ENCODE data around the gene P2RY14.

P2RY14 gene

GRCh38 chr3:151218136-151218535 lies 60.2 kb downstream of the P2RY14 start:
- no peak for DNase-seq (ENCODE audit: extremely low read depth in 1 of 2, low read depth in 1 of 2)

DNA sequence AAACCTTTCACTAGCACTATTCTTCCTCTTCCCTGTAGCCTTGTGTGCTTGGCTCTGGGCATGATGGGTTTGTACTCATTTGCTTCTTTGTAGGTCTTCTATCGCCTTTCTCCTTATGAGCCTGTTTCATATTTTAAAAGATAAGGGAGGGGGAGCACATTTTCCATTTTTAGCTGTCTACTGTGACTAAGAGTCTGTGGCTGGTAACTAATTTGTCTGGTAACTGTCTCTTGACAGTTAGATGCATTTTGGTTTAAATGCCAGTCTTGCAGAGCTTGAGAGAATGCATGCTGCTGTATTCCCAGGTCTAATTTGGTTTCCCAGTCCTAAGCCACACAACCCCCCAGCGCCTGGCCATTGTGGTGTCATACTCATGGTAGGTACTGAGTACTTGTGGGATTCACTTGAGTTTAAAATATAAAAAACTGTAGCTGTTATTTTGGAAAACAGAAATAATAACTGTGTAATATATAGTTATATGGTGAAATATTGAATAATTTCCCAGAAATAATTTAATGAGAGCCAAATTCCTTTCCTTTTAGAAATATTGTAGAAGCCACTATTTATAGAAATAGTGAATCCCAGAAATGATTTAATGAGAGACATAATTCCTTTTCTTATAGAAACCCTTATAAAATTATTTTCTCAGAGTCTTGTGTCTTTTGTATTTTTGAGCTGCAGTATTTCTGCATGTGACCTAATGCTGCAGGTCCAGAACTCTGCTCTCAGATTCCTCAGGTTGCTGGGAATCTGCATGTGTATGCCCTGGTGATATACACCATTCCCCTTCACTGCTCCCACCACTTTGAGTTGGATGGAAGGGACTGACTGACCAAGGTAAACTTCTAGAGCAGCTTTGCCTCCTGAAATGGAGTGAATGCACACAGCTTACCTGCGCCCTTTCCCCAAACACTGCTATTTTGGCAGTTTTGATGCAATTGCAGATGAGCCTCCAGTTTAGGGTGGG lies 61.4 kb downstream of the P2RY14 start:
- DNase-seq (ENCODE audit: extremely low read depth in 1 of 2, low read depth in 1 of 2): no peak

DNA sequence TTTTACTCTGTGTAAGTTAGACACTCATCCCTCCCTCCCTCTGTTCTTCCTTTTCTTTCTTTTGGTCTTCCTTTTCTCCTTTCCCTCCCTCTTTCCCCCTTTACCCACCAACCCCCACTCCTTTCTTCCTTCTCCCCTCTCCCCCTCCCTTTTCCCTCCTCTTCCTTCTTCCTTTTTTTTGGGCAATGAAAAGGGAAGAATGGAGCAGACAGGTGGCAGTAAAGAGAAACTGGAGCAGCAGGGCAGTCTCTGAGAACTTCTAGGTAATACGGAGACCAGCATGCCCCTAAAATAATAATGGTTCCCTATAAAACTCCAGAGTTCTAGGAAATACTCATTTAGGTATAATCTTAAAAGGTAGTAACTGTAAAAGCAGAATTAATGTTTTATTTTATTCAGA lies 63.9 kb downstream of the P2RY14 start:
- DNase-seq (ENCODE audit: extremely low read depth in 1 of 2, low read depth in 1 of 2): no peak

GRCh38 chr3:151213881-151214280 lies 64.5 kb downstream of the P2RY14 start:
- no peak for DNase-seq (ENCODE audit: extremely low read depth in 1 of 2, low read depth in 1 of 2)

- DNase-seq (ENCODE audit: extremely low read depth in 1 of 2, low read depth in 1 of 2): no peak
These were observed 65.2 kb downstream of the P2RY14 start for GRCh38 chr3:151213151-151213550.

DNA sequence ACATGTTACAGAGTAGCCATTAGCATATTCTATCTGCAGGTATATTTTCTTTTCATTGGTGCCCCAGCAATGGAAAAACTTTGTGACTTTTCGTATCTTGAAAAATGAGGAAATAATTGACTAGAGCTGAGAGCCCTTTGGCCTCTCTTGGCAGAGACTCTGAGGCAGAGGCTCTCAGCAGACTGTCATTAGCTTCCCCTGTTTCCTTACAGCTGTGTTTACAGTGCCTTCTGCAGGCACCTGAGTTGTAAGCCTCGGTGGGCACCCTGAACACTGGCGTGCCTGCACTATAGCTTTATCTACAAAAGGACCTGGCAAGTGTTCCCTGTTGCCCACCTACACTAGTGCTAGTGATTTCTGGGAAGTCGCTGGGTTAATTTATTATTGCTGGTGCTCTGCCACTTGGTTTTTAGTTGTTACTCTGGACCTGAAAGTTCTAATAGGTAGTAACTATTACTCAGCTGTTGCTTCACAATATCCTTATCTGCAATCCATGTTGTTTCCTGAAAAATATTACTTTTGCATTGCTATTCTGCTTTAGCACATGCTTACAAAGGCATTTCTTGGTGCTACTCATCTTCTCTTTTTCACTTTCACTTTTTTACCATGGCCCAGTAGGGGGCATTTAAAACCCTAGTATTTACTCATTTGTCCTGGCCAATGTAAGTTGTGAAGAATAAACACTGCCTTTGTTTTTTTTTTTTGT lies 67.5 kb downstream of the P2RY14 start:
- no peak for DNase-seq (ENCODE audit: extremely low read depth in 1 of 2, low read depth in 1 of 2)

GRCh38 chr3:151209654-151210053 lies 68.7 kb downstream of the P2RY14 start:
- no peak for DNase-seq (ENCODE audit: extremely low read depth in 1 of 2, low read depth in 1 of 2)

GRCh38 chr3:151206201-151206600 lies 72.1 kb downstream of the P2RY14 start:
- DNase-seq (ENCODE audit: extremely low read depth in 1 of 2, low read depth in 1 of 2): no peak

DNA sequence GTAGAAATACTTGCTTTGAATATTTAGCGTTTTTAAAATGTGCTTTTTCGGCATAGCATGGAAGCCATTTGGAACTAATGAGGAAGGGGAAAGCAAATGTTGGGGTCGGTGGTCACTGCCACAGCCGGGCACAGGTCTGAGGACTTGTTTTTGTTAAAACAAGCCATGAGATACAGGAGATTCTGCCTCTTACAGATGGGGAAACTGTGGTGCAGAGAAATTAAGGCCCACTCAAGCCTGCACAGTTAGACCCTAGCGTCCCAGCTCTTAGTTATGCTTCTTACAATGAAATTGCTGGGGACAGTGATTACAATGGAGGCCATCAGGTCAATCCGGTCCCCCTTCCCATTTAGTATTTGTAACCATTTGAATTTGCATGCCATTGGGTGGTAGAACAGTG lies 72.9 kb downstream of the P2RY14 start:
- DNase-seq (ENCODE audit: extremely low read depth in 1 of 2, low read depth in 1 of 2): no peak

- DNase-seq (ENCODE audit: extremely low read depth in 1 of 2, low read depth in 1 of 2): no peak
These were observed 73.6 kb downstream of the P2RY14 start for GRCh38 chr3:151204530-151205402.

DNA sequence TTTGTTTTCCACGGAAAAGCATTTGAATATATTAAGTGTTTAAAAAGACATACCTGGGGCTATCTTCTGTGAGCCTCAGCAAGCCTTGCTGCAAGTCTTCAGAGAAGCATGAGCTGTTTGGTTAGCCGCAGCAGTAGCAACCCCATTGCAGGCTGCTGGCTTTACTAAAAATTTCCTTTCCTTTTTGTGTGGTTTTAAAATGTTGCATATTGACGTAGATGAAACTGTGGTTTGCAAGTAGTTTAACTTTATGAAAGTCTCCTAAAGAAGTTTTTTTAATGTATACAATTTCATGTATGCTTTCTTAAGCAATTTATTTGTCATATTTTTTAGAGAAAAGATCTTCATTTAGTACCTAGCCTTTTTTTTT lies 75.3 kb downstream of the P2RY14 start, which contains the start of gene GPR171:
Gene GPR171, minus strand, starts transcription at position 166 of the 370 bp plus-strand sequence. CDS start 3,830 bp downstream, outside the sequence.
- DNase-seq (ENCODE audit: extremely low read depth in 1 of 2, low read depth in 1 of 2): peak; percentile 45 to 50

DNA sequence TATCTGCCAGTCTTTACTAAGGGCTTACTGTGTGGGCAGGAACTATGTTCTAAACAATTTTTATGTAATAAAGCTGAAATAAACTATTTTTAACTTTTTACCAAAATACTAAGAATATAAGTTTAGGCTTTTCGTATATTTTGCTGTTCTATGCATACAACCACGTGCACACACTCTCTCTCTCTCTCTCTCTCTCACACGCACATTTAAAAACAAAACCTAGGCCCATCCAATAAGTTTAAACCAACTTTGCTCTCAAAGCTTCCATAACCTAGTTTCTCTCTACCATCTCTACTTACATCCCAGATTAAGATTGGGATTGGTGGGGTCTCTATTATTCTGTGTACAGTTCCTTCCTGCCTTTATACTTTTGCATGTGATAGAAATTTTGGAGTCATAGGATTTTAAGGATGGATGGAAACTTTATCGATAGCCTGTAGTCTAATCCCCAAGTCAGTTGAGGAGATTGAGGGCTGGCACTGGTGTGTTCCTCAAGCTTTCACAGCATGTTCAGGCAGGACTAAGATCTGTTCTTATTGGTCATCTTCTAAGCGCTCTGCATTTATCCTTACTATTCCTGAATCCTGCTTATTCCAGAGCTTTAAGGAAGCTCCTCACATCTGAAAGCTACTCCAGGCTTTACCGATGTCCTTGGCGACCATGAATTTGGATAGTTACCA lies 77.2 kb downstream of the P2RY14 start:
- DNase-seq (ENCODE audit: extremely low read depth in 1 of 2, low read depth in 1 of 2): no peak

DNA sequence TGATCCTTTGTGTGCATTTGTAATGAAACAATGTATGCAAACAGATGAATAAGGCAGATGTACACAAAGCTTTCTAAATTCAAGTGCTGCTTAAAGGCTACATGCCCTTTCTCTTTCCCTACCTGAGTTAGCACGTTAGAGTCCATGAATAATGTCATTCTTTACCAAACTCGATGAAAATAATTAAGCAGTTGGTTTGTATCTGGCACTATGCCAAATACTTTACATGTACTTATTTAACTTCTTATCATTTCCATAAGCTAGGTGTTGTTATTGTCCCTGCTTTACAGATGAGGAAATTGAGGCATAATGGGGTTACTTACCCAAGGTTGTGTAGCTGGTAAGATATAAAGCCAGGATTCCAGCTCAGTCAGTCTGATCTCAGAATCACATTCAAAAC lies 77.8 kb downstream of the P2RY14 start:
- no peak for DNase-seq (ENCODE audit: extremely low read depth in 1 of 2, low read depth in 1 of 2)

DNA sequence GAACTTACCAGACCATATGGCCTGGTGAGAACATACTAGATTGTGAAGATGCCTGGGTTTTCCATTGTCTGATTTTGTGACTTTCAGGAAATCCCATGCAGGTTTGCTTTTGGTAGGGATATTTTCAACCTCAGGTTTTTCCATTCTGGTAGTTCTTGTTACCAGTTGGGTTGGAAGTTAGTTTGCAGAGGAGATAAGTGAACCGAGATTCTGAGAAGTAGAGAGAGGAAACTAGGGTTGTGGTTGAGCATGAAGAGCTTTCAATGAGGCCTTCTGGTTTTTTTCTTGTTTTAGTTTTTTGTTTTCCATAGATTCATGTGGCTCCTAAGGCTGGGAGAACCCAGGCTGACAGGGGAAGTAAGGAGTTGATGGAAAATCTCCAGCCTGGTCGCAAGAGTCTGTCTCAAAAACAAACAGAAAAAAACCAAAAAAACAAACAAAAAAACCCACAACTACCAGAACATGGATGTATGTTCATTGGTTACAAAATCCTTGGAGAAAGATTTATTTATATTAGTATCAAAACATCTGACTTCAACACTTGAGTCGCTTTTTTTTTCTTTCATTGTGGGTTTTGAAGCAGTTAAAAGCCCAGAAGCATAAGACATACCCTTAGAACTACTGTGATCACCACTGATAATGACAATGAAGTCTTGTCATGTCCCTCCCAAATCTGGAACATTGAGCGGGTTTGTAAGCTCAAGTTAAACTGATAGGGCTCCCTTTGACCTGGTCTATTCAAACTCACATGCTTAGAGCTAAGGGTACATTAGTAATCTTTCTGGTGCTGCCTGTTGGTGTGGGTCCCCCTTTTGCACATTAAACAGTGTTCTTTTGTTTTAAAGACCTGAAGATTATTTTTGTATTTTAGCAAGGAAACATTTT lies 78.5 kb downstream of the P2RY14 start:
- no peak for DNase-seq (ENCODE audit: extremely low read depth in 1 of 2, low read depth in 1 of 2)

DNA sequence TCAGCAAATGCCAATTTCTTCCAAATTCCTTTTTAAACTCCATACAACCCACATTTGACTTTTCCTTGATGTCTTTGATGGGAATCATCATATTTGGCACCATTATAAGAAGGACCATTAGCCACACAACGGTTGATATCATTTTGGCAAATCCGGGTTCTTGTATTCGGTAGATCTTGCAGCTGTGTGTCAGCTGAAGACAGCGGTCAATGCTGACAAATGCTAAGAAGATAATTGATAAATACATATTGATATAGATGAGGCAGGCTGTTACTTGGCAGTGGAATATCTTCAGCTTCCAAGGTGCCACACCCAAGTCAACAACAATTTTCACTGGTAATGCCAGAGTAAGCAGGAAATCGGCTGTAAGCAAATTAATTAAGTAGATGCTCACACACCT lies 79.5 kb downstream of the P2RY14 start:
- no peak for DNase-seq (ENCODE audit: extremely low read depth in 1 of 2, low read depth in 1 of 2)

GRCh38 chr3:151197981-151198767 lies 80.2 kb downstream of the P2RY14 start:
- DNase-seq (ENCODE audit: extremely low read depth in 1 of 2, low read depth in 1 of 2): no peak

GRCh38 chr3:151197228-151197627 lies 81.1 kb downstream of the P2RY14 start:
- DNase-seq (ENCODE audit: extremely low read depth in 1 of 2, low read depth in 1 of 2): no peak

DNA sequence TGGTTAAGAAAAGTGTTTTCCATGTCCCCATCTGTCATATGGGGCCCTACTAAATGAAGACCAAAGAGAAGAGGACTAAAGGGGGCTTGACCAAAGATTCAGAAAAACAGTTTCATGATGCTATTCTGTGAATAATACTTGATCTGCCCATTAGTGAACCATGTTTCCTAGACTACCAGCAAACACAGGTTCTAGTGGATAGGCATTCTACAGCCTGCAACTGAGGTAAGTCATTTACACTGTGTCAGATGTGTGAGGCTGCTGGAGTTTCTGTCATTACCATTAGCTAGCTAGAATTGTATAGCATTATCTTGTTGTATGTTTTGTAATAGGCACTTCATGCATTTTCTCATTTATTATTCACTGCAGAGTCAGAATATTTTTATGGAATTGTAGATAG lies 81.9 kb downstream of the P2RY14 start:
- no peak for DNase-seq (ENCODE audit: extremely low read depth in 1 of 2, low read depth in 1 of 2)

- DNase-seq (ENCODE audit: extremely low read depth in 1 of 2, low read depth in 1 of 2): no peak
These were observed 82.5 kb downstream of the P2RY14 start for GRCh38 chr3:151195826-151196225.
